ENCODE data around the gene CYCS. TPM values are rescaled to one million over a fixed set of nuclear protein-coding genes. Genes with fewer than 3 reads are reported as not detected.
"Not testable (repeated sequence)": the region's sequence is repeated elsewhere in the genome, so short reads cannot be mapped to it uniquely, and the experiment has no call there.

CYCS gene
- 10 to 100 TPM; 85.6 to 94.7 TPM for total RNA-seq

GRCh38 chr7:25125137-25125946 is at the start of gene CYCS:
Gene CYCS, minus strand, starts transcription at chr7:25125260. Its CDS starts 1,141 bp downstream, at chr7:25124119.
- POLR2A ChIA-PET = interaction anchor here (0.6 to 2.2 kb wide), 10 partner anchors 9 to 1586 kb away, joined by 3 to 11 read pairs (median 4); partner anchors contain the start of gene OSBPL3
- peak; percentile 99 for DNase-seq

GRCh38 chr7:25173184-25173583 is 48.1 kb upstream of the CYCS start:
- Mint-ChIP-seq H3K9me3 (no peaks in the 10 kb centered on the region), H3K4me1 (no peaks in the 10 kb centered on the region), H3K4me3 (no peak overlapping the region), H3K27ac (no peak overlapping the region), H3K27me3 (no peaks in the 10 kb centered on the region), H3K36me3 (peaks cover 14% of the 10 kb centered on the region)
- ATAC-seq (ENCODE audit: low read depth) (no peak), DNase-seq (no peak)
- POLR2A ChIA-PET = no interaction called here

More at GRCh38 chr7:25125137-25125946, at the start of gene CYCS:
- H3K27me3 Mint-ChIP-seq = no peaks in the 10 kb centered on the region
- peak; percentile 95 for ATAC-seq (ENCODE audit: low read depth)
- H3K4me3 Mint-ChIP-seq = peak within 1 kb of the TSS; percentile 99
- H3K36me3 Mint-ChIP-seq = peaks cover 24% of the 10 kb centered on the region
- H3K9me3 Mint-ChIP-seq = no peaks in the 10 kb centered on the region
- peak within 1 kb of the TSS; percentile 100 for H3K27ac Mint-ChIP-seq
- H3K4me1 Mint-ChIP-seq = peaks cover 17% of the 10 kb centered on the region

DNA sequence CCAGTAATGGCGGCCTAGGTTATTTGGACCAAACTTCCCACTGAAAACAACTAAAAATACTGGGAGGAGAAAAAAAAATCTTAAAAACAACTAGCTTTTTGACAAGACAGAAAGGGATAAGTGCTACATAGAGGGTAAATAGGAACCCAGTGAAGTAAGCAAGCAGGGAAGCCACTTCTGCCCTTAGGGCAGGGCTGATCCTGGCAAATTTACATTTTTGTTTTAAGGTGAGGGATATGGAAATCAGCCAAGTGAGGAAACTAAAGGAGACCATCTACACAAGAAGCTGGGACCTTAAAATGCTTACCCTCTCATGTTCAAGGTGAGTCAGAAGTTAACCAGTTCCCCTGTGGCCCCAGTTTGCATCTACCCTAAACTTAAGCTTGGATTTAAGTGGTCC is 46.5 kb upstream of the CYCS start:
- Mint-ChIP-seq H3K9me3 (no peaks in the 10 kb centered on the region), H3K4me3 (no peak overlapping the region), H3K27ac (no peak overlapping the region), H3K36me3 (peaks cover 8% of the 10 kb centered on the region), H3K4me1 (no peaks in the 10 kb centered on the region), H3K27me3 (no peaks in the 10 kb centered on the region)
- POLR2A ChIA-PET = no interaction called here
- DNase-seq (no peak), ATAC-seq (ENCODE audit: low read depth) (no peak)

DNA sequence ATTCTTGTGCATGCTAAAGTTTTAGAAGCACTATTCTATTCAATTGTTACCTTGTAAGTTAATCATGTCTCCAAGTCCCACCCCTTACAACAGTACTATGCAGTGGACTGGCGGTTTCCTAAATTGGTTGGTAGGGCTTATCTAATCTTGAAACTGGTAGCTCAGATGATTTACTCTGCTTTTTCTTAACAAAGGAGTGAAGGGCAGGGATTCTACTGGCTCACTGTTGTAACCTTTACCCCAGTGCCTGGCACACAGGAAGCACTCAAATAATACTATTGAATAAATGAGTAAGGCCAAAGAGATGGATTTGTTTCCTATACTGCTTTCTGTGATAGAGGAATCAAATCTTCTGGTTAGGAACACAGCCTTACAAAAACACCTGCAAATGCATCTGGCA is 46.0 kb upstream of the CYCS start:
- no peaks in the 10 kb centered on the region for H3K9me3 Mint-ChIP-seq
- no peaks in the 10 kb centered on the region for H3K4me1 Mint-ChIP-seq
- POLR2A ChIA-PET = no interaction called here
- DNase-seq = no peak
- H3K27ac Mint-ChIP-seq = no peak overlapping the region
- H3K36me3 Mint-ChIP-seq = peaks cover 8% of the 10 kb centered on the region
- no peaks in the 10 kb centered on the region for H3K27me3 Mint-ChIP-seq
- H3K4me3 Mint-ChIP-seq = no peak overlapping the region
- no peak for ATAC-seq (ENCODE audit: low read depth)

DNA sequence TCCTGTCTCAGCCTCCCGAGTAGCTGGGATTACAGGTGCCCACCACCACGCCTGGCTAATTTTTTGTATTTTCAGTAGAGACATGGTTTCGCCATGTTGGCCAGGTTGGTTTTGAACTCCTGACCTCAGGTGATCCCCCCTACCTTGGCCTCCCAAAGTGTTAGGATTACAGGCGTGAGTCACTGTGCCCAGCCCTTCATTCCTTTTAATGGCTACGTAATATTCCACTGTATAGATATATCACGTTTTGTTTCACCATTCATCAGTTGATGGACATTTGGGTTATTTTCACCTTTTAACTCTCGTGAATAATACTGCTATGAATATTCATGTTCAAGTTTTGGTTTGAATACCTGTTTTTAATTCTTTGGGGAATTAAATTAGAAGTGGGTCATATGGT is 44.6 kb upstream of the CYCS start:
- DNase-seq = no peak
- POLR2A ChIA-PET = no interaction called here
- Mint-ChIP-seq H3K27me3 (no peaks in the 10 kb centered on the region), H3K4me1 (no peaks in the 10 kb centered on the region), H3K36me3 (peaks cover 8% of the 10 kb centered on the region), H3K9me3 (no peaks in the 10 kb centered on the region), H3K27ac (no peak overlapping the region), H3K4me3 (no peak overlapping the region)
- ATAC-seq (ENCODE audit: low read depth) = no peak

DNA sequence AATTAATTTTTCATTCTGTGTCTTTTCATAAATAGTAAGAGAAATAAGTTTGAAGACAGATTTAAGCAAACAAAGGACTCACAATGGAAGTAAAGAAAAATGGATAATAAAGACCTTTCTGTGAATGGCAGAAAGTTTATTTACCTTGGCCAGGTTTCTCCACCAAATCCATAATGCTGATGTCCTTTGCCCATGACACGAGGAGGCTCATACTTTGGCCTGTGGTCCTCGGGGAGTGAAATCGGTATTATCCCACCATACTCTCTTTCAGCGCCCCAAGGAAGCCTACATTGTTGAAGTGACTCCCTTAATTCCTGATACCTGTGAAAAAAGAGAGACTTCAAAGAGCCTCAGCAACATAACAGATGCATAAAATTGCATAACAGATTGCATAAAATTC is 43.1 kb upstream of the CYCS start:
- H3K4me1 Mint-ChIP-seq = no peaks in the 10 kb centered on the region

GRCh38 chr7:25167262-25167843 is 42.3 kb upstream of the CYCS start:
- peaks cover 6% of the 10 kb centered on the region for H3K36me3 Mint-ChIP-seq
- H3K4me1 Mint-ChIP-seq = no peaks in the 10 kb centered on the region
- DNase-seq = no peak
- POLR2A ChIA-PET = no interaction called here
- no peak overlapping the region for H3K4me3 Mint-ChIP-seq
- H3K27ac Mint-ChIP-seq = no peak overlapping the region
- no peaks in the 10 kb centered on the region for H3K27me3 Mint-ChIP-seq
- ATAC-seq (ENCODE audit: low read depth) = no peak
- H3K9me3 Mint-ChIP-seq = no peaks in the 10 kb centered on the region

More for the DNA sequence above, 43.1 kb upstream of the CYCS start:
- H3K27ac Mint-ChIP-seq = no peak overlapping the region
- no peak for ATAC-seq (ENCODE audit: low read depth)
- no peaks in the 10 kb centered on the region for H3K9me3 Mint-ChIP-seq
- no peak overlapping the region for H3K4me3 Mint-ChIP-seq
- POLR2A ChIA-PET = no interaction called here
- H3K36me3 Mint-ChIP-seq = peaks cover 8% of the 10 kb centered on the region
- H3K27me3 Mint-ChIP-seq = no peaks in the 10 kb centered on the region
- no peak for DNase-seq

DNA sequence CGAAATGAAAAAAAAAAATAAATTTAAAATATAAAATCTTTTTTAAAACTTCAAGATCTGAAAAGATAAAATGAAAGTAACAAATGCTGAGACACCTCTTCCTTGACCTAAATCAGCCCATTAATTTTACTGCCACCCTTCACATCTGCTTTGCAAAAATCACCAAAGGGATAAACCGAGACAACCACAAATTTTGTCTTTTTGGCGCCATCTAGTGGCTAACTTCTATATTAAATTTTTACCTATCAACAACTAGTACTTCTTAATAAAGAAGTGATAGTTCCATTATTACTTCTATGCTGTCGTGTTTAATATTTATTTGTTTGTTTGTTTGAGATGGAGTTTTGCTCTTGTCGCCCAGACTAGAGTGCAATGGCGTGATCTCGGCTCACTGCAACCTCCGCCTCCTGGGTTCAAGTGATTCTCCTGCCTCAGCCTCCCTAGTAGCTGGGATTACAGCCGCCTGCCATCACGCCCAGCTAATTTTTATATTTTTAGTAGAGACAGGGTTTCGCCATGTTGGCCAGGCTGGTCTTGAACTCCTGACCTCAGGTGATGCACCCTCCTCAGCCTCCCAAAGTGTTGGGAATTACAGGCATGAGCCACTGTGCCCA is 35.0 kb upstream of the CYCS start:
- H3K9me3 Mint-ChIP-seq; H3K4me3 Mint-ChIP-seq; POLR2A ChIA-PET; ATAC-seq (ENCODE audit: low read depth); H3K36me3 Mint-ChIP-seq; H3K27ac Mint-ChIP-seq; H3K4me1 Mint-ChIP-seq; H3K27me3 Mint-ChIP-seq; DNase-seq: not testable (repeated sequence)

DNA sequence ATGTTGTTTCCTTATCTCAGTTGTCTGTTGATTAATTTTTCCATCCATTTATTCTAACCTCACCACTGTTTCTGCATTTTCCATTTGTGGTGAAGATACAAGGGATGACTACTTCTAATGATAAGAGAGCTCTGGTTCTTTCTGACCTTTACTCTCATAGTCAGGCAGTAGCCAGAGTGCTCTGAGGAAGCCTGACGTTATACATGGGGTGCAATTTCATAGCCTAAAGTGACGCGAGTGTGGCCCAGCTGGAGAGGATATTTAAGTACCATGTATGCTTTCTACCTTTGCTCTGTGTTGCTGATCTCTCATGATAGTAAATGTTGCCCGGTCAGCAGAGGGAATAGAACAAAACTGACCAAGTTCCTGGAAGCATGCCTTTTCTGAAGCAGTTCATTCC is 33.9 kb upstream of the CYCS start:
- no peaks in the 10 kb centered on the region for H3K9me3 Mint-ChIP-seq
- H3K36me3 Mint-ChIP-seq = peaks cover 3% of the 10 kb centered on the region
- ATAC-seq (ENCODE audit: low read depth) = no peak
- DNase-seq = no peak
- no peak overlapping the region for H3K4me3 Mint-ChIP-seq
- no peak overlapping the region for H3K27ac Mint-ChIP-seq
- POLR2A ChIA-PET = no interaction called here
- H3K4me1 Mint-ChIP-seq = peaks cover 1% of the 10 kb centered on the region
- H3K27me3 Mint-ChIP-seq = no peaks in the 10 kb centered on the region

GRCh38 chr7:25151773-25152172 is 26.7 kb upstream of the CYCS start:
- DNase-seq = no peak
- H3K4me3 Mint-ChIP-seq = no peak overlapping the region
- H3K27me3 Mint-ChIP-seq = no peaks in the 10 kb centered on the region
- POLR2A ChIA-PET = no interaction called here
- no peaks in the 10 kb centered on the region for H3K9me3 Mint-ChIP-seq
- peaks cover 1% of the 10 kb centered on the region for H3K4me1 Mint-ChIP-seq
- peaks cover 8% of the 10 kb centered on the region for H3K36me3 Mint-ChIP-seq
- no peak for ATAC-seq (ENCODE audit: low read depth)
- H3K27ac Mint-ChIP-seq = no peak overlapping the region

- no peaks in the 10 kb centered on the region for H3K9me3 Mint-ChIP-seq
- H3K4me1 Mint-ChIP-seq = peaks cover 1% of the 10 kb centered on the region
- POLR2A ChIA-PET = no interaction called here
- H3K4me3 Mint-ChIP-seq = no peak overlapping the region
- H3K36me3 Mint-ChIP-seq = peaks cover 8% of the 10 kb centered on the region
- DNase-seq = no peak
- H3K27me3 Mint-ChIP-seq = no peaks in the 10 kb centered on the region
- H3K27ac Mint-ChIP-seq = no peak overlapping the region
- ATAC-seq (ENCODE audit: low read depth) = no peak
Measured at GRCh38 chr7:25149836-25150235, 24.8 kb upstream of the CYCS start.

DNA sequence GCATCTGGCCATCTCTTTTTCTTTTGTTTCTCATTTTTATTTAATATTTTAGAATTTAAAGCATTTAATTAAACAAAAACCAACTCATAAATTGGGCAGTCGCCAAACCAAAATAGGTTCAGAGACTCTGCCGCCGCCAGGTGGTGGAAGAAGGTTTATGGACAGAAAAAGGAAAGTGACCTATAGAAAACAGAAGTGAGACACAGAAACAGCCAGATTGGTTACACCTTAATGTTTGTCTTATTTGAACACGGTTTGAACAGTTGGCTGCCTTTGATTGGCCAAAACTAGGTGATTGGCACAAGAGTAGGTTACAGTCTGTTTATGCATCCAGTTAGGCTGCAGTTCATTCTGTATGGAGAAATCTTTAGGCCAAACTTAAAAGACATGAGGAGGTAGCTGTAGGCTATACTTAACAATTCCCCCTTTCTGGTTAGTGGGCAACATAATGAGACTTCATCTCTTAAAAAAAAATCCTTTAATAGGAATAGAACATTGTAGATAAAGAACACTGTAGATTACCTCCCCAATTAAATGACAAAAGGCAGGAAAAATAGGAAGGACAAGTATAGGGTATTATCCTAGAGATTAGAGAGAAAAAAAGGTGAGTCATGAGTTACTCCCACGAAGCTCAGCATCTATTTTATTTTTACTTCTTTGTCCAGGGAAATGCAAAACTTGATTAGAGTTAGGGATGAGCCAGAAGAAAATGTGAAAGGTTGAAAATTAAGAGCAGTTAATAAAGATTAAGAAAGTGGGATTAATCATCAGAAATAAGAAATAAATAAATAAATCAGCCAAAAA is 23.9 kb upstream of the CYCS start:
- ATAC-seq (ENCODE audit: low read depth) = no peak
- no peak for DNase-seq
- Mint-ChIP-seq H3K9me3 (no peaks in the 10 kb centered on the region), H3K4me1 (peaks cover 1% of the 10 kb centered on the region), H3K27ac (no peak overlapping the region), H3K4me3 (no peak overlapping the region), H3K36me3 (peaks cover 8% of the 10 kb centered on the region), H3K27me3 (no peaks in the 10 kb centered on the region)
- POLR2A ChIA-PET = no interaction called here

GRCh38 chr7:25143763-25144162 is 18.7 kb upstream of the CYCS start:
- DNase-seq (no peak), ATAC-seq (ENCODE audit: low read depth) (no peak)
- H3K36me3 Mint-ChIP-seq = peaks cover 4% of the 10 kb centered on the region
- H3K4me1 Mint-ChIP-seq = no peaks in the 10 kb centered on the region
- no peak overlapping the region for H3K27ac Mint-ChIP-seq
- POLR2A ChIA-PET = no interaction called here
- H3K4me3 Mint-ChIP-seq = no peak overlapping the region
- no peaks in the 10 kb centered on the region for H3K27me3 Mint-ChIP-seq
- no peaks in the 10 kb centered on the region for H3K9me3 Mint-ChIP-seq
